ENCODE results near the gene ATP5F1C. TPM values are rescaled to one million over a fixed set of nuclear protein-coding genes. Genes with fewer than 3 reads are reported as not detected.
"Not testable (repeated sequence)": the region's sequence is repeated elsewhere in the genome, so short reads cannot be mapped to it uniquely, and the experiment has no call there.

The ATP5F1C gene
- total RNA-seq, 2 experiments from 2014 or later = 317 to 396 TPM

DNA sequence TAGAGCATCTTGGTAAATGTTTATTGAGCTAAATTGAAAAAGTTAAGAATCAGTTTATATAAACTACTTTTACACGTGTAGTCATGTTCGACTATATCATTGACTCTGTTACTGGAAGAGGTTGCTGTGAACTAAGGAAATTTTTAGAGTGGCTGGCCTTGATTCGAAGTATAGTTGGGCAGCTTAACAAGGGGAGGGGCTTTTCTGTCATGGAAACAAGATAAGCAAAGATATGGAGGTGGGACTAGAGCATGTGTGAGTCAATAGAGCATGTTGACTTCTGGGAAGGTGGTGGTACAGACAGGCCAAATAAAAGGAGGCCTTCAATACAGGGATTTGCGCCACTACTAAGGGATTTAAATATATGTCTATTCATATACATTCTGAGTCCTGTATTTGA is 7.6 kb downstream of the ATP5F1C start:
- Mint-ChIP-seq H3K27ac (no peak overlapping the region), H3K36me3 (ENCODE audit: low read depth) (peaks cover 55% of the 10 kb centered on the region), H3K4me3 (no peak overlapping the region), H3K4me1 (peaks cover 61% of the 10 kb centered on the region), H3K27me3 (no peaks in the 10 kb centered on the region), H3K9me3 (ENCODE audit: low read depth) (no peaks in the 10 kb centered on the region)
- ATAC-seq (peak; percentile 63), DNase-seq (no peak)
- intact Hi-C loops (cut with DNase I, micrococcal nuclease) = no loop called here
- CTCF ChIA-PET = interaction anchor here (1.4 to 1.9 kb wide), 2 partner anchors 18 to 270 kb away, joined by 3 to 5 read pairs; no protein-coding TSS in a partner anchor
- POLR2A ChIA-PET = no interaction called here

DNA sequence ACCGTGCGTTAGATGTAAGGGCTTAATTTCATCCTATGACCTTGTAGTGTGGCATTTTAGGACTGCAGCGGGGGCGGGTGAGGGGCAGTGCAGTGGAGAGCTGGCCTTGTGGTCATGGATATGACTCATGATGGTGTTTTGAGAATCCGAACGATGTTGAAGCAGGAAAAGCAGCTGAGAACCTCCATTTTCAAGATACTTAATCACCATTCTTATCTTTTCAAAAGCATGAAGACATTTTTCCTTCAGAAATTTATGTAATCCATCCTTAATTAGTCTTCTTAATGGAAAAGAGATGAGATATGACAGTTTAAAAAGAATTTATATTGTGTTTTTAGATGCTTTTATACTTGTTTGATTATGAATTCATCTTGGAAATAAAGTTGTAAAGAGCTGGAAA is 9.6 kb downstream of the ATP5F1C start:
- POLR2A ChIA-PET = no interaction called here
- DNase-seq = peak; percentile 17
- intact Hi-C loops (cut with DNase I, micrococcal nuclease) = no loop called here
- no peak for ATAC-seq
- Mint-ChIP-seq H3K4me3 (no peak overlapping the region), H3K4me1 (peaks cover 42% of the 10 kb centered on the region), H3K36me3 (ENCODE audit: low read depth) (peaks cover 49% of the 10 kb centered on the region), H3K27me3 (no peaks in the 10 kb centered on the region), H3K9me3 (ENCODE audit: low read depth) (no peaks in the 10 kb centered on the region), H3K27ac (peak overlapping the region; percentile 44)
- CTCF ChIA-PET = interaction anchor here (1.3 to 1.4 kb wide), 2 partner anchors 9 kb away, joined by 5 to 8 read pairs; partner anchors contain the start of gene ATP5F1C

DNA sequence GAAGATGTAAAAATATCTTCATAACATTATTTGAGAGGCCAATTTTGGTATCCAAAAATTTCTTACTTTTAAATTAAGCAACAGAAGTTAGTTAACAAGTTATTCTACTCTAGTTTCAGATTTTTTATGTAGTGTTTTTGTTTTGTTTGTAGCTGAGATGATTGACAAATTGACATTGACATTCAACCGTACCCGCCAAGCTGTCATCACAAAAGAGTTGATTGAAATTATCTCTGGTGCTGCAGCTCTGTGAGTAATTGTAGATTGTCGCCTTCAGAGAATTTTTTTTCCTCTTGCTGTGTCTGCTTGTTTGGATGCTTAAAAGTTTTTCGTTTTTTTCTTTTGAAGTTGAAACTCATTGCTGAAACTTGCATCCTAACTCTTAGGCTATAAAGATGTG is 14.6 kb downstream of the ATP5F1C start:
- Mint-ChIP-seq H3K27ac (no peak overlapping the region), H3K4me3 (no peak overlapping the region), H3K9me3 (ENCODE audit: low read depth) (no peaks in the 10 kb centered on the region), H3K4me1 (peaks cover 1% of the 10 kb centered on the region), H3K27me3 (no peaks in the 10 kb centered on the region), H3K36me3 (ENCODE audit: low read depth) (peaks cover 56% of the 10 kb centered on the region)
- intact Hi-C loops (cut with DNase I, micrococcal nuclease) = no loop called here
- DNase-seq (no peak), ATAC-seq (no peak)
- ChIA-PET POLR2A (no interaction called here), CTCF (interaction anchor here (0.9 kb wide), 1 partner anchor 15 kb away, joined by 3 read pairs; no protein-coding TSS in a partner anchor)

DNA sequence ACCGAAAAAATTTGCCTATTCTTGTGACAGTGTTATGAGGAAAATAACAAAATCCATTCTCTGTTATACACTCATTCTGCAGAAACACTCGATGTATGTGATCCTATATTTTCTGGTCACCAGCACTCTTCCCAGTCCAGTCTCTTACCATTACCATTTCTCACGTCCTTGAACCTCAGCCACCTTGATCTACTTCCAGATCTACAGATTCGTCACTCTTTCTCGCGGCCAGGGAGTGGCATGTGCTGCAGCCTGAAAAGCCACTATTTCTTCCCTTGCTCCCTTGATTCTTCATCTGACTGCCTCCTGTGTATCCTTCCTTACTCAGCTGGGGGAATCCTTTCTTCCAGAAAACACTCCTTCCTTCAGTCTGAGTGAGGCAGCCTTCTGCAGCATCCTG is 16.2 kb downstream of the ATP5F1C start:
- Mint-ChIP-seq H3K36me3 (ENCODE audit: low read depth) (peaks cover 51% of the 10 kb centered on the region), H3K4me1 (no peaks in the 10 kb centered on the region), H3K27me3 (no peaks in the 10 kb centered on the region), H3K27ac (no peak overlapping the region), H3K4me3 (no peak overlapping the region), H3K9me3 (ENCODE audit: low read depth) (no peaks in the 10 kb centered on the region)
- DNase-seq (no peak), ATAC-seq (no peak)
- ChIA-PET POLR2A (no interaction called here), CTCF (no interaction called here)
- intact Hi-C loops (cut with DNase I, micrococcal nuclease) = no loop called here

DNA sequence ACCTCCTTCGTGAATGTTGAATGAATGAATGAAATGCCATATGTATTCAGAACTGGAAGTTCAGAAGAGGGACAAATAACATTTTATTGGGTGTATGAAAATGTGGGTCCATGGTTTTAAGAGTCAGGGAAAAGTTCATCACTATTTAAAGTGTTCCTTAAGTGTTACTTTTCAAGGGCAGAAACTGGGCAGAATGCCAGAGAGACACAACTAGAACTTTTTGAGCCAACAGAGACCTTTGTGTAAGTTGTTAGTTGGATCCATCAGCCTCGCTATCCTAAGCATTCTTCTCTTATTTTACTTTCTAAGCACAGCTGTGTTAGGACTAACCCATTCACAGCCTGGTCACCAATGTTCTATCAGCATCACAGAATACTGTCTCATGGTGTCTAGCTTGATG is 16.8 kb downstream of the ATP5F1C start:
- Mint-ChIP-seq H3K36me3 (ENCODE audit: low read depth) (peaks cover 46% of the 10 kb centered on the region), H3K27me3 (no peaks in the 10 kb centered on the region), H3K9me3 (ENCODE audit: low read depth) (no peaks in the 10 kb centered on the region), H3K27ac (no peak overlapping the region), H3K4me1 (no peaks in the 10 kb centered on the region), H3K4me3 (no peak overlapping the region)
- intact Hi-C loops (cut with DNase I, micrococcal nuclease) = no loop called here
- CTCF ChIA-PET = no interaction called here
- ATAC-seq (no peak), DNase-seq (no peak)
- POLR2A ChIA-PET = interaction anchor here (0.5 kb wide), 1 partner anchor 13 kb away, joined by 3 read pairs; no protein-coding TSS in a partner anchor

DNA sequence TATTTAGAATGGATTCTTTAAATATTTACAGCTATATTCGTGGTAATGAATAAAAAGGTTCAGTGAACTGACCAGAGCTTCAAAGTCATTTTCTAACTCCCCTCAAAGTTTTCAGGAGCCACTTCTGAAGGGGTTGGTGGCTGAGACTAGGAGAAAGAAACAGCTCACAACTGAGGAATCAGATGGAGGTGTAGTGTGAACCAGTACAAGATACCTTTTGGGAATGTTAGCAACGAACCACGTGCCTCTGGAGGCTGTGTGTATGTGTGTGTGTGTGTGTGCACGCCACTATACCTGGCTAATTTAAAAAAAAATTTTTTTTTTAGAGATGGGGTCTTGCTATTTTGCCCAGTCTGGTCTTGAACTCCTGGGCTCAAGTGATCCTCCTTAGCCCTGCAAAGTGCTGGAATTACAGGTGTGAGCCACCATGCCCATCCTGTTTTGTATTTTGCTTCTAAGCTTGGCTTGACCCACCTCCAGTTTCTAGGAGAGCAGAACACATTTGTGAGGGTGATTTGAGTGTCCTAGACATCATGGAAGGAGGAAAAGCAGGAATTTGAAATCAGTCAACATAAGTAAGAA is 20.8 kb downstream of the ATP5F1C start:
- H3K4me3 Mint-ChIP-seq = no peak overlapping the region
- POLR2A ChIA-PET = no interaction called here

DNA sequence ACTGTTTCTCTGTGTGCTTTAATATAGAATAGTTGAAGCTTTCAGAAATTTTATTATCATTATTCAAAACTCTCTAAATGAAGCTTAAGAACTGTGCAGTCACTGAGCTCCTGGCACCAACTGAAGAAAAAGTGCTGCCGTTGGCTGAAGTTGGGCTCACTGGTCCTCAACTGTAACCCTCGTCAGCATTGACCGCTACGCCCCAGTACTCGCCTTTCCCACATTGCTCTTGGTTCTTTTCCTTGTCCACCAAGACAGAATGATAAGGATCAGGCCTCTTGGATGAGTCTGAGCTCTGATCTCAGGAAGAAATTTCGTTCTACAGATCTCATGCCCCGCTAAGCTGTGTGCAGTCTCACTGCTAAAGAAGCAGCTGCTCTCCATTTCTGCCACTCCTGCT is 22.5 kb downstream of the ATP5F1C start:
- intact Hi-C loops (cut with DNase I, micrococcal nuclease) = loop anchor here in 1 of 2 experiments (10.0 kb wide), 1 partner anchor 286 kb away; no protein-coding TSS in a partner anchor
- H3K4me3 Mint-ChIP-seq = no peak overlapping the region

More for the DNA sequence above, 20.8 kb downstream of the ATP5F1C start:
- H3K4me1 Mint-ChIP-seq = no peaks in the 10 kb centered on the region
- H3K36me3 Mint-ChIP-seq (ENCODE audit: low read depth) = peaks cover 22% of the 10 kb centered on the region
- no peaks in the 10 kb centered on the region for H3K9me3 Mint-ChIP-seq (ENCODE audit: low read depth)
- ATAC-seq (no peak), DNase-seq (no peak)
- intact Hi-C loops (cut with DNase I, micrococcal nuclease) = no loop called here
- H3K27me3 Mint-ChIP-seq = no peaks in the 10 kb centered on the region
- no peak overlapping the region for H3K27ac Mint-ChIP-seq
- CTCF ChIA-PET = interaction anchor here (0.6 to 1.1 kb wide), 4 partner anchors 9 to 283 kb away, joined by 3 to 5 read pairs (median 4); no protein-coding TSS in a partner anchor

DNA sequence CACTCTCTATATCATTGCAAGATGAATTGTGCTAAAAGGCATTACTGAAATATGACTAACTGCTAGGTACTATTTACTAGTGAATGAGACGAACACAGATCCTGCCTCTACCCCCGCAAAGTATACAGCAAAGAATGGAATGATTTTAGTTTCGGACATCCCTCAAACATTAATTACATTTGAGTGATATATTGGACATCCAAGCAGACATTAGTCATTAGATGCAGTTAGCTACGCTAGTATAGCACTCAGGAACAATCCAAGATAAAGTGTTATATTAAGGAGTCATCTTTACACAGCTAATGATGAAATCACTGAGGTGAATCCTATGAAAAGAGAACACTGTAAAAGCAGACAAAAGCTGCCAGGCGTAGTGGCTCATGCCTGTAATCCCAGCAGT is 23.0 kb downstream of the ATP5F1C start:
- Mint-ChIP-seq H3K4me1 (no peaks in the 10 kb centered on the region), H3K27me3 (peaks cover 3% of the 10 kb centered on the region), H3K4me3 (no peak overlapping the region), H3K36me3 (ENCODE audit: low read depth) (peaks cover 9% of the 10 kb centered on the region), H3K9me3 (ENCODE audit: low read depth) (no peaks in the 10 kb centered on the region), H3K27ac (no peak overlapping the region)
- ChIA-PET POLR2A (no interaction called here), CTCF (no interaction called here)
- DNase-seq (no peak), ATAC-seq (no peak)
- intact Hi-C loops (cut with DNase I, micrococcal nuclease) = loop anchor here in 1 of 2 experiments (10.0 kb wide), 1 partner anchor 286 kb away; no protein-coding TSS in a partner anchor

More for the DNA sequence above, 22.5 kb downstream of the ATP5F1C start:
- Mint-ChIP-seq H3K27me3 (peaks cover 3% of the 10 kb centered on the region), H3K36me3 (ENCODE audit: low read depth) (peaks cover 9% of the 10 kb centered on the region), H3K4me1 (no peaks in the 10 kb centered on the region), H3K9me3 (ENCODE audit: low read depth) (no peaks in the 10 kb centered on the region), H3K27ac (no peak overlapping the region)
- POLR2A ChIA-PET = no interaction called here
- DNase-seq = no peak
- CTCF ChIA-PET = interaction anchor here (1.1 kb wide), 1 partner anchor 18 kb away, joined by 4 read pairs; no protein-coding TSS in a partner anchor
- ATAC-seq = no peak

DNA sequence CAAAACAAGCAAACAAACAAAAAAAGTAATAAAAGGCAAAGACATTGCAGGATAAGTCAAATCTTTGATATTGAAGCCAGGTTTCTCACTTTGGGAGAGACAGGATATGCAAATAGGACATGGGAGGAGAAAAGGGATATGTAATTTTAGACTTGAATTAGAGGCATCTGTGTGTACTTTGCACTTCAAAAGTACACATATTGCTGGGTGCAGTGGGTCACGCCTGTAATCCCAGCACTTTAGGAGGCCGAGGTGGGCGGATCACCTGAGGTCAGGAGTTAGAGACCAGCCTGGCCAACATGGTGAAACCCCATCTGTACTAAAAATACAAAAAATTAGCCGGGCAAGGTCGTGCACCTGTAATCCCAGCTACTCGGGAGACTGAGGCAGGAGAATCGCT is 23.8 kb downstream of the ATP5F1C start:
- H3K27me3 Mint-ChIP-seq; ATAC-seq; POLR2A ChIA-PET; H3K4me3 Mint-ChIP-seq; H3K36me3 Mint-ChIP-seq (ENCODE audit: low read depth); H3K9me3 Mint-ChIP-seq (ENCODE audit: low read depth); DNase-seq; CTCF ChIA-PET; H3K4me1 Mint-ChIP-seq: not testable (repeated sequence)
- intact Hi-C loops (cut with DNase I, micrococcal nuclease) = loop anchor here in 1 of 2 experiments (10.0 kb wide), 1 partner anchor 287 kb away; no protein-coding TSS in a partner anchor
- H3K27ac Mint-ChIP-seq = peak overlapping the region; percentile 17

DNA sequence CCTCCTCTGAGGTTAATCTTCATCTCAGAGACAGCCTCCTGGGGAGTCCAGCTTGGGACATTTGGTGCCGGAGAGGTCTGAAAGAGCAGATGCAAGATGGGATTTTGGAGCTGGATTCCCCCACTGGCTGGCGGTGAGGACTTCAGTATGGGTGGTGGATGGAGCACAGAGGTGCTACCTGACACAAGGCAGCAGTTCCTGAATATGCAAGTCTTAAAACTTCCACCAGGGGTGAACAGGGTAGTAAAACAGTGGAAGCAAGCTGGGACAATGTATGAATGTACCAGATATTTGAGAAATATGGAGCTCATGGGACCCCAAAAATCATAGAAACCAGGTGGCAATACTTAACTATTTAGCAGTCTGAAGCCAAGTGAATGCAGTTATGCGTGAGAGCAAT is 25.5 kb downstream of the ATP5F1C start:
- ATAC-seq (no peak), DNase-seq (no peak)
- Mint-ChIP-seq H3K27ac (no peak overlapping the region), H3K36me3 (ENCODE audit: low read depth) (no peaks in the 10 kb centered on the region), H3K4me1 (peaks cover 8% of the 10 kb centered on the region), H3K9me3 (ENCODE audit: low read depth) (no peaks in the 10 kb centered on the region), H3K4me3 (no peak overlapping the region), H3K27me3 (peaks cover 3% of the 10 kb centered on the region)
- POLR2A ChIA-PET = no interaction called here
- CTCF ChIA-PET = interaction anchor here (0.6 to 1.0 kb wide), 3 partner anchors 10 to 1485 kb away, joined by 3 read pairs; no protein-coding TSS in a partner anchor
- intact Hi-C loops (cut with DNase I, micrococcal nuclease) = loop anchor here in 1 of 2 experiments (10.0 kb wide), 1 partner anchor 289 kb away; no protein-coding TSS in a partner anchor

DNA sequence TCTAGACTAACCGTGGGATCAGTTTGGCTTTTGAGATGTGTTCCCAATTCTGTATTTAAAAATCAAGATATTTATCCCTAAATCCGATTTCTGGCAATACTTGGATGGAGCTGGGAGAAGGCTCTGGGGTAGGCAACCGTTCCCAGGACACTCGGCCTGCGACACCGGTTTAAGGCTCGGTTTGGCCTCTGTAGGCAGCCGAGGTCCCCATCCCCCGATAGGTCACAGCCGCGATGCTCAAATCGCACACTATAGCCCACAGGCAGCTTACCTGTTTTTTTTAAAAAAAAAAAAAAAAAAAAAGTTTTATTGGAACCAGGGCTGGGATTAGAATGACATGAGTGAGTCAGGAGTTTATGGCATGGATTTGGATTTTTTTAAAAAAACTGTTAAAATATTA is 29.6 kb downstream of the ATP5F1C start:
- Mint-ChIP-seq H3K27ac (peak overlapping the region; percentile 77), H3K36me3 (ENCODE audit: low read depth) (no peaks in the 10 kb centered on the region), H3K4me1 (peaks cover 25% of the 10 kb centered on the region), H3K9me3 (ENCODE audit: low read depth) (no peaks in the 10 kb centered on the region), H3K27me3 (peaks cover 3% of the 10 kb centered on the region), H3K4me3 (peak overlapping the region; percentile 88)
- ATAC-seq (no peak), DNase-seq (peak; percentile 13)
- POLR2A ChIA-PET = interaction anchor here (0.6 to 2.3 kb wide), 5 partner anchors 26 to 1660 kb away, joined by 3 to 26 read pairs (median 5); partner anchors contain the start of genes ATP5F1C and KIN
- intact Hi-C loops (cut with DNase I, micrococcal nuclease) = loop anchor here in 1 of 2 experiments (10.0 kb wide), 1 partner anchor 293 kb away; no protein-coding TSS in a partner anchor
- CTCF ChIA-PET = interaction anchor here (0.6 to 3.3 kb wide), 5 partner anchors 15 to 448 kb away, joined by 3 to 14 read pairs (median 3); partner anchors contain the start of genes ATP5F1C and KIN

DNA sequence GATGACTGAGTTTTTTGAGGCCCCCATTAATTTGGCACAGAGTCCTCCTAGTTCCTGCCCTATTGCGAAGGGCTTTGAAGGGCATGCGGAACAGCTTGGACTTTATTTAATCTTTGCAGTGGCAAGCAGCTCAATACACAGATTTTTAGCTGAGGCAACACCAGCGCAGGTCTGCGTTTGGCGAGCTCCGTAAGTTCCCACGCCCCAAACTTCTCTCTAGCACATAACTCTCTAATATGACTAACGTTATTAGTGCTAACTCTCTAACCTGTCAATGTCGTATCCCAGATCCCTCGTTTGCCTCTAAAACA is 30.0 kb downstream of the ATP5F1C start:
- Mint-ChIP-seq H3K4me3 (peak overlapping the region; percentile 88), H3K36me3 (ENCODE audit: low read depth) (no peaks in the 10 kb centered on the region), H3K4me1 (peaks cover 25% of the 10 kb centered on the region), H3K27me3 (peaks cover 3% of the 10 kb centered on the region), H3K27ac (peak overlapping the region; percentile 77), H3K9me3 (ENCODE audit: low read depth) (no peaks in the 10 kb centered on the region)
- no peak for DNase-seq
- intact Hi-C loops (cut with DNase I, micrococcal nuclease) = loop anchor here (1.0 to 10.0 kb wide), 4 partner anchors 30 to 330 kb away; partner anchors contain the start of genes ATP5F1C (in 2 of the 2) and GATA3 (in 1 of the 2)
- ChIA-PET POLR2A (interaction anchor here (0.6 to 2.3 kb wide), 5 partner anchors 26 to 1660 kb away, joined by 3 to 26 read pairs (median 5); partner anchors contain the start of genes ATP5F1C and KIN), CTCF (interaction anchor here (0.6 to 3.3 kb wide), 6 partner anchors 15 to 448 kb away, joined by 3 to 14 read pairs (median 3); partner anchors contain the start of genes ATP5F1C and KIN)
- ATAC-seq = peak; percentile 31

Measured in activated CD4-positive, alpha-beta T cell treated with anti-CD3 and anti-CD28 coated beads for 36 hours (primary cell).